Measurements from ENCODE around the gene LMNB1. TPM values are rescaled to one million over a fixed set of nuclear protein-coding genes. Genes with fewer than 3 reads are reported as not detected.
"Not testable (repeated sequence)": the region's sequence is repeated elsewhere in the genome, so short reads cannot be mapped to it uniquely, and the experiment has no call there.

LMNB1 gene, protein sequence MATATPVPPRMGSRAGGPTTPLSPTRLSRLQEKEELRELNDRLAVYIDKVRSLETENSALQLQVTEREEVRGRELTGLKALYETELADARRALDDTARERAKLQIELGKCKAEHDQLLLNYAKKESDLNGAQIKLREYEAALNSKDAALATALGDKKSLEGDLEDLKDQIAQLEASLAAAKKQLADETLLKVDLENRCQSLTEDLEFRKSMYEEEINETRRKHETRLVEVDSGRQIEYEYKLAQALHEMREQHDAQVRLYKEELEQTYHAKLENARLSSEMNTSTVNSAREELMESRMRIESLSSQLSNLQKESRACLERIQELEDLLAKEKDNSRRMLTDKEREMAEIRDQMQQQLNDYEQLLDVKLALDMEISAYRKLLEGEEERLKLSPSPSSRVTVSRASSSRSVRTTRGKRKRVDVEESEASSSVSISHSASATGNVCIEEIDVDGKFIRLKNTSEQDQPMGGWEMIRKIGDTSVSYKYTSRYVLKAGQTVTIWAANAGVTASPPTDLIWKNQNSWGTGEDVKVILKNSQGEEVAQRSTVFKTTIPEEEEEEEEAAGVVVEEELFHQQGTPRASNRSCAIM
- 10 to 100 TPM in 3 of 4 donors, 1 to 10 TPM in 1; 4.4 to 20.4 (median 11.9) TPM for total RNA-seq

DNA sequence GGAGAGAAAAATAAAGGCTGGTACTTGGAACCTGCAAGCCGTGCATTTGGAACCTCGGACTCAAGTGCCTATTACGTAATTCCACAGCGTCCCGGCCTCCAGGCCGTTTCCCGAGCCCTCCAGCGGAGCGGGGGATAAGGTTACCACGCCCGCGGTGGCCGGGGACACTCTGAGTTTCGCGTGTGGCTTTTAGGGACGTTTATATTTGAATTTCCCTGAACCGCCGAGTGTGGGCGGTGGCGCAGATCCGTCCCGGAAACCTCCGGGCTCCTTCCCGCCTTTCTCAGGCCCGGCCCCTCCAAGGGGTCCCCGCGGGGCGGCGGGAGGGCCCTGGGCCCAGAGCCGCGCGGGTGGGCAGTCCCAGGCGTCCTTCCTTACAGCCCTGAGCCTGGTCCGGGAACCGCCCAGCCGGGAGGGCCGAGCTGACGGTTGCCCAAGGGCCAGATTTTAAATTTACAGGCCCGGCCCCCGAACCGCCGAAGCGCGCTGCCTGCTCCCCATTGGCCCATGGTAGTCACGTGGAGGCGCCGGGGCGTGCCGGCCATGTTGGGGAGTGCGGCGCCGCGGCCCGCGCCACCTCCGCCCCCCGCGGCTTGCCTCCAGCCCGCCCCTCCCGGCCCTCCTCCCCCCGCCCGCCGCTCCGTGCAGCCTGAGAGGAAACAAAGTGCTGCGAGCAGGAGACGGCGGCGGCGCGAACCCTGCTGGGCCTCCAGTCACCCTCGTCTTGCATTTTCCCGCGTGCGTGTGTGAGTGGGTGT, at the start of gene LMNB1:
Gene LMNB1 (plus strand): TSS at position 638 of the 758 bp plus-strand sequence. CDS start 373 bp downstream, outside the sequence.
- ATAC-seq (ENCODE audit: low FRiP score) (peak; percentile 89), DNase-seq (ENCODE audit: low spot score) (peak; percentile 77)
- no peak for TF ChIP-seq CTCF (IDR thresholded peaks at IDR 0.05)

GRCh38 chr5:126732716-126733115, 44.2 kb upstream of the LMNB1 start:
- no peak for DNase-seq (ENCODE audit: low spot score)
- ATAC-seq (ENCODE audit: low FRiP score) = peak; percentile 62
- TF ChIP-seq CTCF (IDR thresholded peaks at IDR 0.05) = no peak

GRCh38 chr5:126734573-126734972, 42.4 kb upstream of the LMNB1 start:
- ATAC-seq (ENCODE audit: low FRiP score); DNase-seq (ENCODE audit: low spot score): not testable (repeated sequence)

DNA sequence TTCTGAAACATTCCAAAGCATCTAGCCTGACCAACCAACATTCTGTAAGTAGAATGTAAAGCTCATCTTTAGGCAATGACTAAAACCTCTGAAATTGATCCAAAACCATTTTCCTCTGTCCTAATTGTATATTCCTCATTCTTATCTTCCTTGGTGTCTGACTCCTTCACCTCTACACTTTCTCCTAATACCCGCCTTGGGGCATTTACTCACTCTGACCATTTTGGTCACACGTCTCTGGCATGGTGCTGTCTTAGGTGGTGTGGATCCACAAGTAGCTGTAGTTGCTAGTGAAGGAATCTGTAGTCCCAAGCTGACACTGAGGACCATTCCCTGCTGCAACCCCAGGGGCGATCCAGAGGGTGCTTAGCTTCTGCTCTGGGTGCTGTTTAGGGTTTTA, 40.8 kb upstream of the LMNB1 start:
- DNase-seq (ENCODE audit: low spot score) (no peak), ATAC-seq (ENCODE audit: low FRiP score) (no peak)
- no peak for TF ChIP-seq CTCF (IDR thresholded peaks at IDR 0.05)

DNA sequence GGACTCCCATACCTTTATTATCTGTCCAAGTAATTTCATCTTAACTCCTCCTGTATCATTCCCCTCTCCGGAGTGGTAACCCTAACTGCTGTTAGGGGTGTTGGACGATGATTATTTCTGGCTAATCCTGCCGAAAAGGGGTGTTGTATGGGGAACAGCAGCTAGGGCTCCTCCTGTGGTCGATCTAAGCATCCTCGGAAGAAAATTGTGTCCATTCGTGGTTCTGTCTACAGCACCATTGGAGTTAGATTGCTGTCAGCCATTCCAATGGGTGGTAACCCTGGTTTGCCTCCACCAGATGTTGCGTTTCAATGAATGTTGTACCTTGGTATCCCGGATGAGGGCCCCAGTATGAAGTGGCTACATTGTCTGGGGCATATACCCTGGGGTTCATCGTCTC, 35.6 kb upstream of the LMNB1 start:
- no peak for TF ChIP-seq CTCF (IDR thresholded peaks at IDR 0.05)

GRCh38 chr5:126742425-126742824, 34.5 kb upstream of the LMNB1 start:
- ATAC-seq (ENCODE audit: low FRiP score) (no peak), DNase-seq (ENCODE audit: low spot score) (no peak)
- TF ChIP-seq CTCF (IDR thresholded peaks at IDR 0.05) = no peak

More for the DNA sequence above, 35.6 kb upstream of the LMNB1 start:
- ATAC-seq (ENCODE audit: low FRiP score) (no peak), DNase-seq (ENCODE audit: low spot score) (no peak)

DNA sequence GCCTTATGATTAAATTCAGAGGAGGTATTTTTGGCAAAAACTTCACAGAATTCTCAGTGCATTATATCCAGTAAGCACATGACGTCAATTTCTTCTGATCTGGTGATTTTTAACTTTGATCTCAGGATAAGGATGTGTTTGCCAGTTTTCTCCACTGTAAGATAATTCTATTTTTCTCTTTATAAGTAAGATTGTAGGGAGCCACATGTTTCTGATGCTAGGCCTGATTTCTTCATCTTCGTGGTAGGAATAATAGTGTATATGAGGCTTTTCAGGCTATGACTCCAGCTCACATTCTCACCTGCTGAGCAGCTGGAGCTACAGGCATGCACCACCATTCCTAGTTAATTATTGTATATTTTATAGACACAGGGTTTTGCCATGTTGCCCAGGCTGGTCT, 32.1 kb upstream of the LMNB1 start:
- ATAC-seq (ENCODE audit: low FRiP score) (peak; percentile 65), DNase-seq (ENCODE audit: low spot score) (no peak)
- TF ChIP-seq CTCF (IDR thresholded peaks at IDR 0.05) = no peak
